ENCODE data around the gene ARHGDIB. TPM values are rescaled to one million over a fixed set of nuclear protein-coding genes. Genes with fewer than 3 reads are reported as not detected.

Gene ARHGDIB
- total RNA-seq, 6 experiments from 2014 or later, result 0.76 to 4.8 (median 3.0) TPM

DNA sequence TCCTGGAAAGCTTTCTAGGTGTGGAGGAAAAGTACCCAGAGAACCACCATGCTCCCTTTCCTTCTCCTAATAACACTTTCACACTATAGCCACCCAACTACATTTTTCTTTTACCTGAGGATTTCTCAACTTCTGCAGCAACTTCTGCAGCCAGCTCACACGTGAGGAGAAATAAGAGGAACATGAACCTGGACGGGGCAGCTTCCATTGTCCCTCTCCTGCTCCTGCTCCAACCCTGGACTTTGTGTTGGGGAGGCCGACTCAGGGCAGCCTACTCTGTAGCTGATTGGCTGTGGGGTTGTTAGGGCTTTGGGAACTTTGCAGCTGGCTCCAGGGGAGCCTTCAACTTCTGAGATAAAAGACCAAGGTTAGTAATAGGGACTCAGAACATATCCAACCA lies 23.1 kb downstream of the ARHGDIB start, which contains the start of gene ERP27:
Gene ERP27, minus strand, starts transcription at position 237 of the 400 bp plus-strand sequence. Its CDS starts 29 bp downstream, at position 208.
- H3K9me3 Mint-ChIP-seq, result no peaks in the 10 kb centered on the region
- H3K4me3 Mint-ChIP-seq, result no peak within 1 kb of the TSS
- TF ChIP-seq, protein P1, sequence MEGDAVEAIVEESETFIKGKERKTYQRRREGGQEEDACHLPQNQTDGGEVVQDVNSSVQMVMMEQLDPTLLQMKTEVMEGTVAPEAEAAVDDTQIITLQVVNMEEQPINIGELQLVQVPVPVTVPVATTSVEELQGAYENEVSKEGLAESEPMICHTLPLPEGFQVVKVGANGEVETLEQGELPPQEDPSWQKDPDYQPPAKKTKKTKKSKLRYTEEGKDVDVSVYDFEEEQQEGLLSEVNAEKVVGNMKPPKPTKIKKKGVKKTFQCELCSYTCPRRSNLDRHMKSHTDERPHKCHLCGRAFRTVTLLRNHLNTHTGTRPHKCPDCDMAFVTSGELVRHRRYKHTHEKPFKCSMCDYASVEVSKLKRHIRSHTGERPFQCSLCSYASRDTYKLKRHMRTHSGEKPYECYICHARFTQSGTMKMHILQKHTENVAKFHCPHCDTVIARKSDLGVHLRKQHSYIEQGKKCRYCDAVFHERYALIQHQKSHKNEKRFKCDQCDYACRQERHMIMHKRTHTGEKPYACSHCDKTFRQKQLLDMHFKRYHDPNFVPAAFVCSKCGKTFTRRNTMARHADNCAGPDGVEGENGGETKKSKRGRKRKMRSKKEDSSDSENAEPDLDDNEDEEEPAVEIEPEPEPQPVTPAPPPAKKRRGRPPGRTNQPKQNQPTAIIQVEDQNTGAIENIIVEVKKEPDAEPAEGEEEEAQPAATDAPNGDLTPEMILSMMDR (IDR thresholded peaks at IDR 0.05), result no peak
- no peaks in the 10 kb centered on the region for H3K4me1 Mint-ChIP-seq (ENCODE audit: low read depth)
- no peak within 1 kb of the TSS for H3K27ac Mint-ChIP-seq
- H3K27me3 Mint-ChIP-seq (ENCODE audit: insufficient read depth), result peaks cover 3% of the 10 kb centered on the region
- no peaks in the 10 kb centered on the region for H3K36me3 Mint-ChIP-seq (ENCODE audit: low read depth)
- no peak for DNase-seq

- H3K27me3 Mint-ChIP-seq (ENCODE audit: insufficient read depth), result peaks cover 3% of the 10 kb centered on the region
- no peak overlapping the region for H3K27ac Mint-ChIP-seq
- no peak overlapping the region for H3K4me3 Mint-ChIP-seq
- TF ChIP-seq, protein P1 (IDR thresholded peaks at IDR 0.05), result peak; percentile 45
- no peak for DNase-seq
- H3K36me3 Mint-ChIP-seq (ENCODE audit: low read depth), result no peaks in the 10 kb centered on the region
- H3K4me1 Mint-ChIP-seq (ENCODE audit: low read depth), result no peaks in the 10 kb centered on the region
- no peaks in the 10 kb centered on the region for H3K9me3 Mint-ChIP-seq
These were observed 23.7 kb downstream of the ARHGDIB start for GRCh38 chr12:14937689-14938088.

DNA sequence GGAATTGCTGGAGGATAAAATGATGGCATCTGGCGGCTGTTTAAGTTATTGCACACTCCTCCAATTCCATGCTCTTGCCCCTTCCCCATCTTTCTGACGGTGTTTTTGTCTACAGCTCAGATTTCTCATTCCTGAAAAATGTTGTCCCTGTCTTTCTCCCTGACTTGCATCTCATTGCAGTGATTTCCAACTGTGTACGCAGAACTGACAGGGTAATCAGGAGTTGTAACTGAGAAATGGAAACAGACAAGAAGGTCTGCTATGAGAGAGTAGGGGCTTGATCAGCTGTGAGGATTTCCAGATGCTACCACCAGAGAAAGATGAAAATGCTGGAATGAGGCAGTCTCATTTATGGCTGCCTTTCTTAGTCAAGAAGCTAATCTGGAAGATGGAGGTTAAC lies 24.4 kb downstream of the ARHGDIB start:
- H3K4me1 Mint-ChIP-seq (ENCODE audit: low read depth), result peaks cover 4% of the 10 kb centered on the region; the same call in 1 of the 2 replicates

DNA sequence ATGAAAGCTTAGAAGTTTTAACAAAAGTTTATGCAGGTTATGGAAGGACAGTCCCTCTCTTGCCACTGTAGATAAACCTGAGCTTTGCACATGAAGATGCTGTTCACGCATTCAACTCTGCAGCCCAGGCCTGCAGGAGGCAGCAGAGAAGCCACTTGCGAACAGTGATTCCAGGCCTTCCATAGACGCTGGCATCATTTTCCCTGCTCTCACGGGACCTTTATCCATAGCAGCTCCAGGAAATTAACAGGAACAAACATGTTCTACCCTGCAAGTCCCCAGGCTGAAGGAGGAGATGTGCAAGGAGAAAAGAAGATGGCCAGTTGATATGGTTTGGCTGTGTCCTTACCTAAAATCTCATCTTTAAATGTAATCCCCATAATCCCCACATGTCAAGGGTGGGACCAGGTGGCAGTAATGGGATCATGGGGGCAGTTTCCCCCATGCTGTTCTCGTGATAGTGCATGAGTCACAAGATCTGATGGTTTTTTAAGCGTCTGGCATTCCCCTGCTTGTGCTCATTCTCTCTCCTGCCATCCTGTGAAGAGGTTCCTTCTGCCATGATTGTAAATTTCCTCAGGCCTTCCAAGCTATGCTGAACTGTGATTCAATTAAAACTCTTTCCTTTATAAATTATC lies 25.1 kb downstream of the ARHGDIB start:
- Mint-ChIP-seq H3K4me3 (no peak overlapping the region), H3K36me3 (ENCODE audit: low read depth) (no peaks in the 10 kb centered on the region)
- DNase-seq, result no peak

More for the DNA sequence above, 24.4 kb downstream of the ARHGDIB start:
- peaks cover 6% of the 10 kb centered on the region for H3K27me3 Mint-ChIP-seq (ENCODE audit: insufficient read depth)
- no peak overlapping the region for H3K4me3 Mint-ChIP-seq
- no peak for DNase-seq
- no peak overlapping the region for H3K27ac Mint-ChIP-seq
- TF ChIP-seq, protein P1 (IDR thresholded peaks at IDR 0.05), result peak; percentile 33; the same call in 1 of the 2 replicates
- H3K9me3 Mint-ChIP-seq, result no peaks in the 10 kb centered on the region
- no peaks in the 10 kb centered on the region for H3K36me3 Mint-ChIP-seq (ENCODE audit: low read depth)

GRCh38 chr12:14935031-14935430 lies 26.4 kb downstream of the ARHGDIB start:
- Mint-ChIP-seq H3K4me1 (ENCODE audit: low read depth) (peaks cover 4% of the 10 kb centered on the region; the same call in 1 of the 2 replicates), H3K9me3 (no peaks in the 10 kb centered on the region), H3K4me3 (no peak overlapping the region), H3K27me3 (ENCODE audit: insufficient read depth) (peaks cover 6% of the 10 kb centered on the region), H3K36me3 (ENCODE audit: low read depth) (no peaks in the 10 kb centered on the region), H3K27ac (no peak overlapping the region)
- no peak for DNase-seq
- TF ChIP-seq, protein P1 (IDR thresholded peaks at IDR 0.05), result no peak

More for the DNA sequence above, 25.1 kb downstream of the ARHGDIB start:
- TF ChIP-seq, protein P1 (IDR thresholded peaks at IDR 0.05), result peak; percentile 26; the same call in 1 of the 2 replicates
- Mint-ChIP-seq H3K9me3 (no peaks in the 10 kb centered on the region), H3K27me3 (ENCODE audit: insufficient read depth) (peaks cover 6% of the 10 kb centered on the region), H3K4me1 (ENCODE audit: low read depth) (peaks cover 4% of the 10 kb centered on the region; the same call in 1 of the 2 replicates), H3K27ac (no peak overlapping the region)
